GM12878 (cell line): Measurements from ENCODE around the gene TASOR2. TPM values are rescaled to one million over a fixed set of nuclear protein-coding genes. Genes with fewer than 3 reads are reported as not detected.

Experiments
- ATAC-seq: fragments of 200-7000 bp; cut with Tn5 transposase; 3 replicates; pipeline ENCODE4 v1.9.1; 2020; ENCODE audit warnings: mild to moderate bottlenecking, moderate library complexity
- BruUV-seq: library from RNA; stranded (reverse); fragments of 400-500 nt; replicated peaks from 2 replicates; lab custom pipeline; 2021; lab: Mats Ljungman, UMichigan
- CTCF ChIA-PET: fragments of 300-600 bp; sonication (Branson Sonifier 250); formaldehyde crosslinking; extraction: SDS; loops from one replicate; lab custom pipeline; 2021; ENCODE audit warnings: inconsistent platforms; lab: Yijun Ruan, JAX
- POLR2A ChIA-PET: fragments of 350-600 bp; formaldehyde crosslinking; extraction: SDS; loops from one replicate; lab custom pipeline; 2021; ENCODE audit warnings: inconsistent platforms; lab: Charles Lee
- RAD21 ChIA-PET: fragments of 300-600 bp; sonication (Branson Sonifier 250); formaldehyde crosslinking; loops from one replicate; lab custom pipeline; 2023; ENCODE audit warnings: antibody characterized with exemption; ENCODE audit not compliant: unreplicated experiment; lab: Charles Lee
- SMC1A ChIA-PET: fragments of 300-600 bp; sonication (Branson Sonifier 250); formaldehyde crosslinking; loops from one replicate; lab custom pipeline; 2023; ENCODE audit not compliant: unreplicated experiment, uncharacterized antibody; lab: Charles Lee
- DNase-seq: peaks from one replicate; pipeline ENCODE4 v3.0.0-alpha.2; 2011; ENCODE audit warnings: low read depth, low spot score
- FAIRE-seq: peaks from 3 replicates; lab custom pipeline; 2011; peaks lifted over from hg19 to GRCh38; lab: Jason Lieb, UNC
- H2AFZ ChIP-seq: 2 replicates; pipeline ENCODE4 v1.6.0; 2011; ENCODE audit warnings: low read depth, low read length, control low read depth; ENCODE audit not compliant: control insufficient read depth
- H3K27ac ChIP-seq: 2 replicates; pipeline ENCODE4 v1.5.1; 2011; ENCODE audit warnings: control low read depth; ENCODE audit not compliant: control insufficient read depth, insufficient read depth
- H3K27me3 ChIP-seq, 2 experiments: replicated peaks in 1 of 2; 2 replicates each; pipeline versions ENCODE4 v1.6.0 to v1.6.1; 2011; ENCODE audit warnings: low read length in 1 of 2; ENCODE audit not compliant: control insufficient read depth in 2 of 2, insufficient read depth in 2 of 2
- H3K36me3 ChIP-seq, 2 experiments: 2 replicates each; pipeline ENCODE4 v1.5.1; 2011; ENCODE audit warnings: low read length in 1 of 2; ENCODE audit not compliant: control insufficient read depth in 2 of 2, insufficient read depth in 2 of 2
- H3K4me1 ChIP-seq: 2 replicates; pipeline ENCODE4 v1.6.1; 2011; ENCODE audit warnings: mild to moderate bottlenecking, low read length, moderate library complexity, mixed read lengths; ENCODE audit not compliant: control insufficient read depth, insufficient read depth
- H3K4me2 ChIP-seq: 2 replicates; pipeline ENCODE4 v1.6.0; 2011; ENCODE audit warnings: control low read depth; ENCODE audit not compliant: control insufficient read depth, insufficient read depth
- H3K4me3 ChIP-seq: fragments of 200-600 bp; sonication (generic); 2 replicates; pipeline ENCODE4 v1.5.1; 2016
- H3K79me2 ChIP-seq: 2 replicates; pipeline ENCODE4 v1.6.0; 2011; ENCODE audit warnings: low read length; ENCODE audit not compliant: control insufficient read depth, insufficient read depth
- H3K9ac ChIP-seq: 2 replicates; pipeline ENCODE4 v1.8.0; 2011; ENCODE audit warnings: low read length, control low read depth, mixed read lengths; ENCODE audit not compliant: control insufficient read depth, insufficient read depth
- H3K9me3 ChIP-seq: replicated peaks from 3 replicates; pipeline ENCODE4 v1.5.1; 2011; ENCODE audit warnings: mild to moderate bottlenecking, low read length; ENCODE audit not compliant: control insufficient read depth, insufficient read depth
- H4K20me1 ChIP-seq: 2 replicates; pipeline ENCODE4 v1.6.0; 2011; ENCODE audit not compliant: control insufficient read depth, insufficient read depth
- BCL11A ChIP-seq: IDR thresholded peaks from 2 replicates; pipeline ENCODE4 v1.6.1; 2011; ENCODE audit warnings: low read depth, low read length
- CEBPZ ChIP-seq: fragments of 150-350 bp; IDR thresholded peaks from 2 replicates; pipeline ENCODE4 v1.6.1; 2016; ENCODE audit warnings: low read depth, low read length
- CREM ChIP-seq: IDR thresholded peaks from 2 replicates; pipeline ENCODE4 v1.6.1; 2014; ENCODE audit warnings: antibody characterized with exemption, low read depth
- DPF2 ChIP-seq: fragments of 450-650 bp; IDR thresholded peaks from 2 replicates; pipeline ENCODE4 v1.6.1; 2017; ENCODE audit warnings: mild to moderate bottlenecking
- E4F1 ChIP-seq: fragments of 450-650 bp; IDR thresholded peaks from 2 replicates; pipeline ENCODE4 v1.6.1; 2018; ENCODE audit warnings: borderline replicate concordance, mild to moderate bottlenecking; ENCODE audit not compliant: partially characterized antibody
- EED ChIP-seq: sonication (generic); IDR thresholded peaks from 2 replicates; pipeline ENCODE4 v1.6.1; 2016; ENCODE audit warnings: antibody characterized with exemption, low read depth
- EGR1 ChIP-seq, 2 experiments: IDR thresholded peaks; 1 replicate in 1 of 2; 2 replicates in 1 of 2; pipeline ENCODE4 v1.6.1; 2011 to 2012; ENCODE audit warnings: low read depth in 2 of 2, low read length in 2 of 2, borderline replicate concordance in 1 of 2, mild to moderate bottlenecking in 1 of 2, moderate library complexity in 1 of 2
- HDAC2 ChIP-seq: fragments of 200-600 bp; sonication (generic); IDR thresholded peaks from 2 replicates; pipeline ENCODE4 v1.6.1; 2017
- HDGF ChIP-seq: fragments of 450-650 bp; IDR thresholded peaks from 2 replicates; pipeline ENCODE4 v1.6.1; 2016; ENCODE audit warnings: antibody characterized with exemption
- NBN ChIP-seq: fragments of 450-650 bp; IDR thresholded peaks from 2 replicates; pipeline ENCODE4 v1.6.1; 2016
- NFYA ChIP-seq: IDR thresholded peaks from 2 replicates; pipeline ENCODE4 v1.6.1; 2011; ENCODE audit warnings: low read depth, mild to moderate bottlenecking, low read length, improper control_type of control experiment, borderline replicate concordance
- NR2C1 ChIP-seq: fragments of 450-650 bp; IDR thresholded peaks from 2 replicates; pipeline ENCODE4 v1.6.1; 2017; ENCODE audit warnings: antibody characterized with exemption, mild to moderate bottlenecking, moderate library complexity
- PML ChIP-seq: IDR thresholded peaks from 2 replicates; pipeline ENCODE4 v1.6.1; 2012; ENCODE audit warnings: low read length, inconsistent platforms
- POLR2AphosphoS2 ChIP-seq: IDR thresholded peaks from 2 replicates; pipeline ENCODE4 v1.6.1; 2011; ENCODE audit warnings: low read depth, mild to moderate bottlenecking, low read length, improper control_type of control experiment, moderate library complexity
- POU2F2 ChIP-seq: IDR thresholded peaks from 3 replicates; pipeline ENCODE4 v1.6.1; 2011; ENCODE audit warnings: low read depth, mild to moderate bottlenecking, low read length, borderline replicate concordance
- SMAD5 ChIP-seq: IDR thresholded peaks from 2 replicates; pipeline ENCODE4 v1.6.1; 2016; ENCODE audit warnings: antibody characterized with exemption, low read depth
- SUPT20H ChIP-seq: IDR thresholded peaks from 2 replicates; pipeline ENCODE4 v1.6.1; 2011; ENCODE audit warnings: low read depth, mild to moderate bottlenecking, low read length, moderate library complexity, borderline replicate concordance; ENCODE audit not compliant: control insufficient read depth
- ZNF622 ChIP-seq: fragments of 450-650 bp; IDR thresholded peaks from 2 replicates; pipeline ENCODE4 v1.6.1; 2017; ENCODE audit warnings: mild to moderate bottlenecking, inconsistent platforms
- WGBS: methylation state at CpG from one replicate; pipeline ENCODE4 v1.1.6; 2016; ENCODE audit warnings: low lambda C conversion rate; ENCODE audit not compliant: insufficient replicate concordance, insufficient coverage; ENCODE audit errors: missing lambda C conversion rate; 5-methylcytosine and 5-hydroxymethylcytosine counted together
- in situ Hi-C: fragments of 300-500 bp; cut with MboI; formaldehyde crosslinking; loops from 9 replicates; pipeline ENCODE4 v1.14.3; 2018; ENCODE audit warnings: mixed read lengths
- intact Hi-C: fragments of 100-400 bp; cut with micrococcal nuclease; formaldehyde crosslinking; loops from one replicate; pipeline ENCODE4 v1.14.2; 2022; ENCODE audit not compliant: unreplicated experiment
- polyA plus RNA-seq, 11 experiments: library from polyadenylated mRNA; depleted of rRNA in 4 of 11; unstranded in 6 of 11; stranded (reverse) in 5 of 11; fragments of >200 nt; fragmentation: Nextera tagmentation in 4 of 11; fragmentation: Illumina TruSeq in 1 of 11; extraction: Ambion mirVana in 4 of 11; extraction: Trizol in 1 of 11; gene quantifications; 1 replicate in 1 of 11; 2 replicates in 10 of 11; pipeline versions ENCODE4 v1.2.1 to v1.2.3, GENCODE V29; 2011 to 2016; ENCODE audit warnings: inconsistent platforms in 2 of 11, missing spikeins in 2 of 11, low read depth in 1 of 11
- total RNA-seq, 4 experiments: library from RNA; depleted of rRNA in 3 of 4; stranded (reverse); fragments of >200 nt in 3 of 4; fragmentation: Illumina TruSeq in 1 of 4; extraction: Trizol in 1 of 4; gene quantifications; 2 replicates each; pipeline versions ENCODE4 v1.2.1 to v1.2.3, GENCODE V29; 2013 to 2021

The TASOR2 gene
- total and polyA plus RNA-seq, 10 of the 15 experiments (the other 5 are each of a cell fraction or from before 2014, with no cell fraction given), result 8.2 to 54.7 (median 31.0) TPM

GRCh38 chr10:5669604-5670003 is 15.0 kb upstream of the TASOR2 start (continued):
- no peak for TF ChIP-seq POLR2AphosphoS2
- TF ChIP-seq PML, result no peak

- RAD21 ChIA-PET, result no interaction called here
- no peak overlapping the region for H3K4me2 ChIP-seq
- peaks cover 8% of the 10 kb centered on the region for H3K4me1 ChIP-seq
- no peaks in the 10 kb centered on the region for H3K36me3 ChIP-seq
- H3K4me3 ChIP-seq, result no peak overlapping the region
- no peak for ATAC-seq
- WGBS, result 22% methylated on average over 8 of the region's 8 CpGs
- no peak for DNase-seq
- no peaks in the 10 kb centered on the region; the same call in 2 of the 3 replicates for H3K9me3 ChIP-seq
- H3K27me3 ChIP-seq, result peaks cover 6 to 13% of the 10 kb centered on the region in 2 experiments
- intact Hi-C loops, result no loop called here
- TF ChIP-seq E4F1 (no peak), POU2F2 (no peak), HDAC2 (no peak), EED (no peak), ZNF622 (no peak), SUPT20H (no peak), HDGF (no peak), NFYA (no peak), BCL11A (no peak), NR2C1 (no peak), SMAD5 (no peak), NBN (no peak), EGR1 (IDR thresholded peaks at IDR 0.05; ENCODE audit: borderline replicate concordance in 1 of 2, low read depth in 2 of 2, low read length in 2 of 2) (no peak), DPF2 (no peak), CEBPZ (no peak), CREM (no peak)
- no peak overlapping the region for H2AFZ ChIP-seq
- SMC1A ChIA-PET, result interaction anchor here (1.4 kb wide), 2 partner anchors 10 to 13 kb away, joined by 3 read pairs; no protein-coding TSS in a partner anchor
- H3K79me2 ChIP-seq, result no peaks in the 10 kb centered on the region
- CTCF ChIA-PET, result interaction anchor here (1.2 to 2.0 kb wide), 2 partner anchors 8 to 42 kb away, joined by 3 to 6 read pairs; no protein-coding TSS in a partner anchor
- POLR2A ChIA-PET, result no interaction called here
- no peak for FAIRE-seq
- H3K9ac ChIP-seq, result no peak overlapping the region
- H3K27ac ChIP-seq, result no peak overlapping the region
- no TSS peak for BruUV-seq
- in situ Hi-C loops, result no loop called here
- H4K20me1 ChIP-seq, result no peaks in the 10 kb centered on the region
These were observed 13.8 kb upstream of the TASOR2 start for GRCh38 chr10:5670662-5671375.
